GM19397 (cell line): ENCODE measurements around the gene TXNRD2.

Experiments
- ATAC-seq: cut with Tn5 transposase; IDR thresholded peaks from one replicate; pipeline ENCODE4 v1.9.1; 2021; ENCODE audit warnings: mild to moderate bottlenecking, moderate library complexity; ENCODE audit not compliant: unreplicated experiment

Gene TXNRD2

DNA sequence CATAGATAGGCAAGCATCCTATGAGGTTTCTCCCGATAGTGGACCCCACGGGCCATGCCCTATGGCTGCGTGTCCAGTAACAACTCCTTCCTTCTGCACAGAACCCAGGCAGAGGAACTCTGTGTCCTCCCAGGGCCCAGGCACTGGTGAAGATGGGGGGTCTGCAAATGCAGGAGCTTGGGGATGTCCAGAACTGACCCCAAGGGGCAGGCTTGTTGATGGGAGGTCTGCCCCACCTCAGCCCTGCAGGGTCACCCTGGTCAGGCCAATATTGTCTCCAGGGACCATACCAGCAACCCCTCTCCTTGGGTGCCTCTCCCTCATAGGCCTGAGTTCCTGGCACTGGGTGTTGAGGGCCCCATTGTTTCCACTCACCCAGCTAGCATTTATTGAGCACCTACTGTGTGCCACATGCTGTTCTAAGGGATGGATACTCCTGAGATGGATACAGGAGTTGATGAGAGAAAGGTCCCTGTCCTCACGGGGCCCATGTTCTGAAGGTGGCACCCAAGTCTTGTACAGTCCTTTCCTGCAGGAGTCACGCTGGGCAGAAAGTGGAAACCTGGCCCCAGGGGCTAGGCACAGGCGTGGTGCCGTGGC, 26.3 kb upstream of the TXNRD2 start:
- ATAC-seq, result no peak

DNA sequence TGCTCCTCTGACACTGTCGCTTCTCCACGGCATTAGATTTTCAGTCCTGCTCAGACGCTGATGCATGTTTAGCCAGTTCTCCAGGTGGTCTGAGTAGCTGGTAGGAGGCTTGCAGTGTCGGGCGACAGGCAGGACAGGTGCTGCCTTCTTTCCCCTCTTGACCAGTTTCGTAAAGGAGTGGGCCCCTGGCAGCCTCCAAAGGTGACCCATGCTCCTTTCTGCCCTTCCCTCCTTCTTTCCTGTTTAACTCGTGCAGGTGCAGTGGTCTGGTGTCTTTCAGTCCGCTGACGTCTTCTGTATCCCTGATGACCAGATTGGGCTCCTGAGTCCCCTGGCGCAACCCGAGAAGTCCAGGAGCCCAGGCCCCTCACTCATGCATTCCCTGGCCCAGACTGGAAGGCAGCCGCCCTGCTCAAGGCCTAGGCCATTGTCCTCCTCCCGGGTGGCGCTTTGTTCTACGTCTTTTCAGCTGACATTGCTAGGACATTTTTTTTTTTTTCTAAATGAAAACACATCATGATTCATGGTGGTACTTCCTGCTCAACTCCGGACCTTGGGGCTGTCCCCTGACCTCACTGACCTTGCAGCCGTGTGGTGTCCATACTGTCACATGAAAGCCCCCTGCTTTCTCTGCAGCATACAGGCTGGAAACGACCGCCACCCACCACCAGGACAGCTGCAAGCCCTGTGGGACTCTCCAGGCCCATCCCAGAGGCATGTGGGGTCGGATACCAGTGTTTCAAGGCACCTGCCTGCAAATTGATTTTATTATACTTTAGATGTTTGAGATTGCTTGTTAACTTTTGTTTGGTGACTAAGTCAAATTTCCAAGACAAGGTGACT, 25.5 kb upstream of the TXNRD2 start:
- no peak for ATAC-seq

DNA sequence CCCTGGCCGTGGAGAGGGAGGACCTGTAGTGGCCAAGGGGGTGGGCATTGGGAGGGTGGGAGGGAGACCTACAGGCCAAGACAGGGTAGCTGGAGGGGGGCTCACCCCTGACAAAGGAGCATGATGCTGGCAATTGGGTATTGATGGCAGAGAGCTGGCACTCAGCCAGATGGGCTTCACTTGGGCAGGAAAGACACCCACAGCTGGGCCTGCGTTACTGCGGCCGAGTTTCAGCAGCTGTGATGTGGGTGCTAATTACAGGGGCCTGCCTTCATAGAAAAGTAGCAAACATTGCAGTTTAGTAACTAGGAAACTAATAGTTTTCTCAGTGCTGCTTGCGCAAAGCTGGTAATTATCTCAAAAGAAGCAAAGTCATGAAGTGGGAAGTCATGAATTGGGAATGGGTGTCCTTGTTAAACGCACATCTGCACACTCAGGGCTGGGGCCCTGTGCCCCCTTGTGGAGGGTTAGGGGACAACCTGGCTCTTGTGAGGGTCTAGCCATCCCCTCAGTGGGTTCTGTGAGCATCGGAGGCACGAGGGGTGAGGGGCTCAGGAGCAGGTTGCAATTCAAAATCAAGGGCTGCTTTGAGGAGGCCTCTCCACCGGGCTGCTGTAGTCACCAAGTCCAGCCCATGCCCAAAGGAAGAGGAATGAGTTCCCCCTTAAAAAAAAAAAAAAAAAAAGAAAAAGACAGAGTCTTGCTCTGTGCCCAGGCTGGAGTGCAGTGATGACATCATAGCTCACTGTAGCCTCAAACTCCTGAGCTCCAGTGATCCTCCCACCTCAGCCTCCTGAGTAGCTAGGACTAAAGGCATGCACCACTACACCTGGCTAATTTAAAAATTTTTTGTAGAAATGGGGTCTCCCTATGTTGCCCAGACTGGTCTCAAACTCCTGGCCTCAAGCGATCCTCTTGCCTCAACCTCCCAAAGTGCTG, 24.4 kb upstream of the TXNRD2 start:
- no peak for ATAC-seq

DNA sequence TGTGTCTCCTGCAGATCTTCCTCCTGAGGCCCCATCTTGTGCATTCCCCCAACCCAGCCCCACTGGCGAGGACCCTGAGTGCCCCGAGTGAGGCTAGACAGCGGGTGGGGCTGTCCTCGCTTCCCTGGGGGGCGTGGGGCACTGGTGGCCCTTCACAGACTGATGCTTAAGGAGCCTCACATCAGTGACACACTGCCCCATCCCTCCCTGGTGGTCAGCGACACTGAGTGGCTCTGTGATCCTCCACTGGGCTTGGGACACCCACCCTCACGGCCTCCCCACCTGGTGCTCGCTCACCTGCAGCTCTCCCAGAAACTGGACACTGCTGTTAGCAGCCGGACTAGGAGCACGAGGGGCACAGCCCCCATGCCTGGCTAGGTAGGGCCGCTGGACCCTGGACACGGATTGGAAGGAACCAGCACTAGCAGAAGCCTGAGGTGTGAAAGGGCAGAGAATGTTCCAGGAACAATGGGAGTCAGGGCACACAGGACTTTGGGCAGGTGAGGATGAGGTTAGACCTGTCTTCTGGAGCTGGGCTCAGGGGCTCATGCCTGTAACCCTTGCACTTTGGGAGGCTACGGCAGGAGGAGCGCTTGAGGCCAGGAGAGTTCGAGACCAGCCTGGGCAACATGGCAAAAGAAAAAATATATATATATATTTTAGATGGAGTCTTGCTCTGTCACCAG, 23.2 kb upstream of the TXNRD2 start:
- ATAC-seq, result no peak

DNA sequence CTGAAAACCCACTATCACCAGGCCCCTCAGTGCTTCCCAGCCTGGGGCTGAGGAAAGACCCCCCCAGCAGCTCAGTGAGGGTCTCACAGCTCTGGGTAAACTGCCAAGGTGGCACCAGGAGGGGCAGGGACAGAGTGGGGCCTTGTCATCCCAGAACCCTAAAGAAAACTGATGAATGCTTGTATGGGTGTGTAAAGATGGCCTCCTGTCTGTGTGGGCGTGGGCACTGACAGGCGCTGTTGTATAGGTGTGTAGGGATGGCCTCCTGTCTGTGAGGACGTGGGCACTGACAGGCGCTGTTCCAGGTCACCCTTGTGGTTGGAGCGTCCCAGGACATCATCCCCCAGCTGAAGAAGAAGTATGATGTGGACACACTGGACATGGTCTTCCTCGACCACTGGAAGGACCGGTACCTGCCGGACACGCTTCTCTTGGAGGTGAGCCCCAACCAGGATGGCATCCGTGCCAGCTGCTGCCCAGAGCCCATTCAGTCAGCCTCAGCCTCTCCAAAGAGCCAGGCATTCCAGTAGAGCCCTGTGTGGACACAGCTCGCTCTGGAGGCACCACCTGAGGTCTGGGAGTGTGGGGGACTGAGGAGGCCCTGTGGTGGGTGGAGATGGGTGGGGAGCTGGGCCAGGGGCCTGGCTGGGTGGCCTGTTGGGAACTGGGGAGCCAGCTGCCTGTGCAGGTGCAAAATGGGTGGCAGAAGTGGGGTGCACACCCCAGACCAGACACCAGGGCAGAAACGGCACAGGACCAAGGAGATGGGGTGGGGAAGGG, 22.4 kb upstream of the TXNRD2 start:
- no peak for ATAC-seq

DNA sequence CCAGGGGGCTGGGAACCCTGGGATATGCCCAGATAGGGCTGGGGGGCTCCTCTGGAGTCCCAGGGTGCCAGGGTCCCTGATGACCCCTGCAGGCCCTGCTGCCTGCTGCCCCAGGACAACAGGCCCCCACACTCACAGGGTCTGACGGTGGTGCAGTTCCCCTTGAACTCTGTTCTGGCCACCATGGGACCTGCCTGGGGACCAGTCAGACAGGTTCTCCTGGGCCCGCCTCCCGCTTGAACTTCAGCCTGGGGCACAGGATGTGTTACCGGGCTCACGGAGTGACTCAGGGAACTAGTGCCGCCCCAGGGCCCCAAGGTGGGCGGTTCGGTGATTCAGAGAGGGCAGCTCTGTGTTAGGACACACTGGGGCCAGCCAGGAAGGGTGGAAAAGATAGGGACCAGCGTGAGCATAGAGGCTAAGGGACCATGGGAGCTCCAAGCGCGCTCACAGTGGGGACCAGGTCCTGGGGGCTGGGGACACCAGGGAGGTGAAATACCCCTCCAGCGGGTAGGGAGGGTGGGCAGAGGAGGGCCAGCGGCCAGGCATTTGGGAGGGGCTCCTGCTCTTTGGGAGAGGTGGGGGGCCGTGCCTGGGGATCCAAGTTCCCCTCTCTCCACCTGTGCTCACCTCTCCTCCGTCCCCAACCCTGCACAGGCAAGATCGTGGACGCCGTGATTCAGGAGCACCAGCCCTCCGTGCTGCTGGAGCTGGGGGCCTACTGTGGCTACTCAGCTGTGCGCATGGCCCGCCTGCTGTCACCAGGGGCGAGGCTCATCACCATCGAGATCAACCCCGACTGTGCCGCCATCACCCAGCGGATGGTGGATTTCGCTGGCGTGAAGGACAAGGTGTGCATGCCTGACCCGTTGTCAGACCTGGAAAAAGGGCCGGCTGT, 21.5 kb upstream of the TXNRD2 start:
- no peak for ATAC-seq

DNA sequence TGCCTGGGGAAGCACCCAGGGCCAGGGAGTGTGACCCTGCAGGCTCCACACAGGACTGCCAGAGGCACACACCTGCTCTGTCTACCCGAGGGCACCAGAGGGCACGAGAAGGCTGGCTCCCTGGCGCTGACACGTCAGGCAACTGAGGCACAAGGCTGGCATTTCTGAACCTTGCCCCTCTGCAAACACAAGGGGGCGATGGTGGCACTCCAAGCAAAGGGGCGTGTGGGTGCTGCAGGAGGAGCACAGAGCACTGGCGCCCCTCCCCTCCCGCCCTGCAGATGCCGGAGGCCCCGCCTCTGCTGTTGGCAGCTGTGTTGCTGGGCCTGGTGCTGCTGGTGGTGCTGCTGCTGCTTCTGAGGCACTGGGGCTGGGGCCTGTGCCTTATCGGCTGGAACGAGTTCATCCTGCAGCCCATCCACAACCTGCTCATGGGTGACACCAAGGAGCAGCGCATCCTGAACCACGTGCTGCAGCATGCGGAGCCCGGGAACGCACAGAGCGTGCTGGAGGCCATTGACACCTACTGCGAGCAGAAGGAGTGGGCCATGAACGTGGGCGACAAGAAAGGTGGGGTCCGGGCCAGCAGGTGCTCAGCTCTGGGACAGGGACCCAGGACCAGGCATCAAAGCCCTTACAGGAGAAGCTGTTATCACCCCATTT, 20.8 kb upstream of the TXNRD2 start:
- no peak for ATAC-seq

DNA sequence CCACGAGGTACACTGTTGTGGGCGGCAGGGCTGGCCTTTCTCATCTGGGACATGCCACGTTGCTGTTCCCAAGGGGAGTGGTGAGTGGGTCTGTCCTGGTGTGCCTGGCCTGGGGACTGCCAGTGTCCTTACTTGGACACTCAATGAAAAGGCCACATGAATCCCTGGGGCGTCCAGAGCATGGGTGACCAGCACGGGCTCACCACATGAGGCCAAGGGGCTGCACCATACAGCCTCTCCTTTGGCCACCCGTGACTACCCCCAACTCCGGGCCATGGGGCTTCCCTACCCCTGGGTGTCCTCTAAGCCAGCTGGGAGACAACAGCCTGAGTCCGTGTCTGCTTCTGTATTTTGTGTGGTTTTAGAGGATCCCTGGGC, 20.2 kb upstream of the TXNRD2 start:
- no peak for ATAC-seq

DNA sequence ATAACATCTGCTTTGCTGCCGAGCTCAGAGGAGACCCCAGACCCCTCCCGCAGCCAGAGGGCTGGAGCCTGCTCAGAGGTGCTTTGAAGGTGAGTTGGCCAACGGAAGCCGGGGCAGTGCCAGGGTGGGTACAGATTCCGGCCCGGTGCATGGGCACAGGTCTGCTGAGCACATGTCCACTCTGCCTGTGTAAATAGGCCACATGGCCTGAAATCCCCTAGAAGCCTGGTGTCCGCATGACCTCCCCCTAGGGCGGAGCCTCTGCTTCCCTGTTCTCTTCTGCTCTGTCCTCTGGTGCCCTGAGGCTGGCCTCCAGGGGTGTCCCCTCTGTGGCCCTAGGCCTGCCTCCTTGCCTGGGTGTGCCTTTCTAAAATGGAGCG, 19.6 kb upstream of the TXNRD2 start:
- no peak for ATAC-seq

DNA sequence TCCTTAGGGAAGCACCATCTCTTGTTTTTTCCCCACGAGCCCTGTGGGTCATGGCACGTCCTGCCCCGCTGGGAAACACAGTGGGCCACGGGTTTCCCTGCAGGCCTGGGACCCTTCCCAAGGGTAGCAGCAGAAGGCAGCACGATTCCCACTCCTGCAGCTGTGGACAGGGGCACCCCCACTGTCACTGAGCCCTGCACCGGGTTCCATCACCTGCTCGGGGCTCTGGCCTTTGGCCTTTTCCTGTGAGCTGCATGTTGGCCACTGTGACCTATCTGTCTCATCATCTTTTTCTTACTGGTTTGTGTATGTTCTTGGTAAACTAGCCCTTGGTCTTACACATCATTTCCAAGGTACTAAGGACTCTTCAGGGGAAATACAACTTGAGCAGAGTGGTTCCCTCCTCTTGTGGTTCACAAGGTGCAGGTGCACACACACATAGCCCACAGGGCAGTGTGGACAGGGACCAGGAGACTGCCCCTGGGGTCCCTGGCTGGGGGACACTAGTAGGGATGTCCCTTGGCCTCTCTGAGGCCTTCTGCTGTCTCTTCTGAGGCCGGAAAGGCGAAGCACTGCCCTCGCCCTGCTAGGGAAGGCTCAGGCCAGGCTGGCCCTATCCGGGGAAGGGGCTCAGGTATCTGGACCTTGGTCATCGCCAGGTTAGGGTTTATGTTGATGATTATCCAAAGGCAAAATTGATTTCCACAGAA, 19.0 kb upstream of the TXNRD2 start:
- no peak for ATAC-seq

DNA sequence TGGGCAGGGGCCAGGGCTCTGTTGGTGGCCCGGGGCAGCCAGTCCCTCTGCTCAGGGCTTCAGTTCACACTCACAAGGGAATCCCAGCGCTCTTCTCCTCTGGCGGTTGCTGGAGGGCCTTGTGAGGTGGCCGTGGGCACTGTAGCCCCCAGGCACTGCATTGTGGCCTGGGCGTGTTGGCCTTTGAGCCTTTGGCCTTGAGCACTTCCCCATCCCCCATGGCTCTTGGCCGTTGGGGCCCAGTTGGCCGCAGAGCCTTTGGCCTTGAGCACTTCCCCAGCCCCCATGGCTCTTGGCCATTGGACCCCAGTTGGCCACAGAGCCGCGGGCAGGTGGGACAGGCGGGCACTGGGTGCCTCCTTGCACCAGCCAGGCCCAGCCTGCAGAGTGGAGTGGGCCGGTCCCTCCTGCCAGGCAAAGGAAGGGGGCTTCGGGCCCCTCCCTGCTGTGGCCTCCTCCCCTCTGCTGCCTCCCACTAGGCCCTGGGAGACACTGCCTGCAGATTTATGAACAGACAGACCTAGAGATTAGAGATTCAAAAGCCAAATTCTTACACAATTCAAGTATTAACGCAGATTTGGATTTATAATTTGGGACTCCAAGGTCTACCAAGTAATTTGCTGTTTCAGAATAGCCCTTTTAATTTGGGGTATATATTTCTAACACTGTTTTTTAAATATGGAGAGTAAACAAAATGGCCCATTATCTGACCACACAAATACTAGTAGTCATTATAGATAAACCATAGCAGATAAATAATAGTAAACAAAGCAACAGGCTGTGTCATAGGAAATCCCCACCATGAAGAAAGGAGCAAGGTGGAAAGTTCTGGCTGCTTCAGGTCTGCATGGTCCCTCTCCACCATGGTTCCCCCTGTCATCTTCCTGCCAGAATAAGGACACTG, 18.2 kb upstream of the TXNRD2 start:
- ATAC-seq, result no peak

DNA sequence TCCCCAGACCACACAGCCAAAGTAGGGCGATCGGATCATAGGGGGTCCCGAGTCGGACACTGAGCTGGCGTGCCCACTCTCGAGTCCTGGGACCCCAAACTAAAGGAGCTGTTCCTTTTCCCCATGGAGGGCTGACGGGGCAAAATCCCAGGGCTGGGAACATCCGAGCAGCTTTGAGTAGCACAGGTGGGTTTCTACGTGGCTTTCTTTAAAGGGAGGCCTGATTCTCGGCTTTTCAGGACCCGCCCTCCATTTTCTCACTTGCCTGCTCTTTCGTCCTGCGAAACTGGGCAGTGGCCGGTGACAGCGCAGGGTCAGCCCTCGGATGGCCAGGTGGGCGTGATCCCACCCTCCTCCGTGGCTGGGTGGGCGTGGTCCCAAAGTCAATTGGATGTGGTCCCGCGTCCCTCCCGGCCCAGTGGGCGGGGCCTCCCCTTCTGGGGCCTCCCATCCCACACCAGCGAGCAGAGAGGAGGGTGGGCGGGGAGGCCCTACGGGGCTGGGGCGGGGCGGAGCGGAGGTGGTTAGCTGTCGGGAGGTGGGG, 17.5 kb upstream of the TXNRD2 start:
- no peak for ATAC-seq

DNA sequence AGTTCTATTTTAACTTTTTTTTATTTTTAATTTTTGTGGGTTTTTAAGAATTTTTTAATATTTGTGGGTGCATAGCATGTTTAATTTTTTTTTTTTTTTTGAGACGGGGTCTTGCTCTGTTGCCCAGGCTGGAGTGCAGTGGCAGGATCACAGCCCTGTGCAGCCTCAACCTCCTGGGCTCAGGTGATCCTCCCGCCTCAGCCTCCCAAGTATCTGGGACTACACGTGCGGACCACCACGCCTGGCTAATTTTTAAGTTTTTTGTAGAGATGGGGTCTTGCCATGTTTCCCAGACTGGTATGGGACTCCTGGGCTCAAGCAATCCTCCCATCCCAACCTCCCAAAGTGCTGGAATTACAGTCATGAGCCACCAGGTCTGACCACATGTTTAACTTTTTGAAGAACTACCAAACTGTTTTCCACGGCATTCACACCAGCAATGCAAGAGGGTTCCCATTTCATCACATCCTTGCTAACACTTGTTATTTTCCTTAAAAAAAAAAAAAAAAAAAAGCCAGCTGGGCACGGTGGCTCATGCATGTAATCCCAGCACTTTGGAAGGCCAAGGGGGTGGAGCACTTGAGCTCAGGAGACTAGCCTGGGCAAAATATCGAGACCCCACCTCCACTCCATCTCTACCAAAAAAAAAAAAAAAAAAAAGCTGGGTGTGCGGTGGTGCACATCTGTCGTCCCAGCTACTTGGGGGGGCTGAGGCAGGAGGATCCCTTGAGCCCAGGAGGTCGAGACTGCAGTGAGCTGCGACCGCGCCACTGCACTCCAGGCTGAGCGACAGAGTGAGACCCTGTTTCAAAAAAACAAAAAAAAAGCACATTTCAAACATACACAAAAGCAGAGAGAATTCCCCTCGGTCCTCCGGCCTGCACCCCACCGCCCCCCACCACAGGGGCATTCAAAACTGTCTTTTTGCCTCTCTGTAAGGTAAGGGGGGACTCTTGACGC, 16.7 kb upstream of the TXNRD2 start:
- no peak for ATAC-seq

DNA sequence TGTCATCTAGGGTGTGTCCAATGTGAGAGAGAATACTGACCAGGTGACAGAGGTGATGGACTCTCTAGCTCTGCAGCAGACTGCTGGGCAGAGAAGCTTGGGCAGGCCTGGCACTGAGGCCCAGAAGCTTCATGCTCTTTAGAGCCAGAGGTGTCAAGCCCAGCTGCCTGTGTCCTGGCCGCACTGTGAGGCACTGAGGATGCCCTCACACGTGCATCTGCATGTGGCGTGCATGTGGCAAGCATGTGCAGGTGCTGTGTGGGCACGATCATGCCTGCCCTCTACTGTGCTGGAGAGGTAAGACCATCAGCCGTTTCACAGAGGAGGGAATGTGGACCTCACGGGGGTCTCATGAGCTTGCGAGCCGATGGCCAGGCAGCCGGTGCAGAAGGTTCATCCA, 15.8 kb upstream of the TXNRD2 start:
- ATAC-seq, result no peak

DNA sequence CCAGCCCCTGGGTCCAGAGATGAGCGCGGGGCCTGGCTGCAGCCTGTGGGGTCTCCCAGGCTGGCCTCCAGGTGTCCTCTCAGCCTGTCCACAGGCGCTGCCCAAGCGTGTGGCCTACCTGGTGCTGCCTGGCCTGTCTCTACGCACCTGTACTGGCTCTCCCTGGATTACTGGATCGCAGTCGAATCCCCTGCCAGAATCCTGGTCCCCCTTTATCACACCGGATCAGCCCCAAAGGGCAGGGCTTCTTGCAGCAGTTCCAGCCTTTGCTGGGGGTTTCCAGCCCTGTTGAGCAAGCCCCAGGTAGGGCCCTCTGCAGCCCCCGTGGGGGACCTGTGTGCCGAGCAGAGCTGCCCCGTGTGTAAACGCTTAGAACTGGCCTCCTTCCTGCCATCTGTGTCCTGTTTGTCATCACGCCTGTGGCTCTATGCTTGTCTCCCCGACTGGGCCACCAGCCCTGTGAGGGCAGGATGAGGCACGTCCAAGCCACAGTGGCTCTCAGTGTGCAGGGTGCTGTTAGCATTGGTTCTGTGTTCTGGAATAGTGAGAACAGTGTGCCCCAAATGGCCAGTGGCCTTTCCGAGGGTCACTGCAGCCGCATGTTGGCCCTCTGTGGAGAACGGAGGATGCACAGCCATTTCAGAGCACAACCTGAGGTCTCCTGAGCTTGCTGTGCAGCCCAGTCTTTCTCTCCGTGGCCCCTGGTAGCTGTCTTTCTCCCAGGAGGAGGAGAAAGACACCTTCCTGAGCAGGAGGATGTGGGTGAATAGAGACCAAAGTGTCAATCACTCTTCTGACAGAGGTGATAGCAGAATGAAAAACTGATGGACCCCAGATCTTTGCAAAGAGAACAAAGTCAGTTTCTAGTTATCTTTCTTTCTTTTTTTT, 13.9 kb upstream of the TXNRD2 start:
- no peak for ATAC-seq
